Prostate gland (tissue), 2 donors: ENCODE measurements around the gene SCAMP2.

Source experiments
- CTCF ChIP-seq, 4 experiments: fragments of 200-600 bp in 2 of 4; fragments of 450-650 bp in 2 of 4; sonication (generic) in 2 of 4; IDR thresholded peaks; 1 replicate in 3 of 4; 2 replicates in 1 of 4; pipeline ENCODE4 v1.5.1; 2016 to 2019; ENCODE audit warnings: antibody characterized with exemption in 4 of 4, mild to moderate bottlenecking in 2 of 4, moderate library complexity in 2 of 4
- POLR2A ChIP-seq: fragments of 450-650 bp; IDR thresholded peaks from one replicate; pipeline ENCODE4 v1.6.1; 2016; ENCODE audit warnings: antibody characterized with exemption, mild to moderate bottlenecking
- POLR2AphosphoS5 ChIP-seq: sonication (generic); formaldehyde crosslinking; IDR thresholded peaks from one replicate; pipeline ENCODE4 v1.6.1; 2017; ENCODE audit warnings: antibody characterized with exemption

- TF ChIP-seq CTCF (IDR thresholded peaks at IDR 0.05) (no peak), POLR2A (no peak), POLR2AphosphoS5 (no peak)
These were observed 29.3 kb upstream of the SCAMP2 start for GRCh38 chr15:74902295-74903075.
